GM19238 (cell line): ENCODE data around the gene ARMC5.
"Not testable (repeated sequence)": the region's sequence is repeated elsewhere in the genome, so short reads cannot be mapped to it uniquely, and the experiment has no call there.

Source experiments
- DNase-seq: peaks from one replicate; pipeline ENCODE4 v3.0.0; 2011; ENCODE audit warnings: low spot score; ENCODE audit not compliant: insufficient read length

Gene ARMC5

DNA sequence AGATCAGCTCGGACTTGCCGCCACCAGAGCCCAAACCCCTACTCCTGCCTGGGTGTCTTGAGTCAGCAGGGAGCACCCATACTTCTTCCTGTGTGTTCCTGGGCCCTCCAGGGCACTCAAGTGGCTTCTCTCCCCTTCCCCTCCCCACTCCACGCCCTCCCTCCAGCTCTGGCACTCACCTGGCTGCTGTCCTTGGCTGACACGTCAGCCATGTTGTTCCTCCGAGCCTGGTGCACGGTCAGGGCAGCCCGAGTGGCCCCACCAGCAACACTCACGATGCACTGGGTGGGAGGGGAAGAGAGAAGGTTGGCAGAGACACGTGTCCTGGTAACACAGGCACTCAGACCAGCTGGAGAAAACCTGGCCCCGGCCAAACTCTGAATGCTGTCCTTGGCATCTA, 37.4 kb downstream of the ARMC5 start:
- DNase-seq: no peak

- DNase-seq: no peak
These were observed 39.2 kb downstream of the ARMC5 start for GRCh38 chr16:31498493-31498892.

DNA sequence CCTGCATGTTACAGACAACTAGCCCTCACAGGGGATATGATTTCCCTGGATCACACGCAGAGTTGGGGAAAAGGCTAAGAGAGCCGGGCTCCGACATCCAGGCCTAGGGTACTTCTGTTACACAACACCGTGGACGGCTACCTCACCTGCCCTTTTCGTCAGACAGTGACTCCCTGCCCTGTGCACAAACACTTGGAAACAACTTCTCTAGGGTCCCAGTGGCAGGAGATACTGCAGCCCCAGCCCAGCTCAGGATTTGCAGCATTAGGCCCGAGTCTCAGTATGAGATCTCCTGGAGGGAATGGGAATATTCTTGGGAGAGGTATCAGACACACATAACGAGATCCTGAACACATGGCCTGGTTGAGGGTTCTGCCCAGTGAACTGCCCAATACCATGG, 40.6 kb downstream of the ARMC5 start:
- no peak for DNase-seq

DNA sequence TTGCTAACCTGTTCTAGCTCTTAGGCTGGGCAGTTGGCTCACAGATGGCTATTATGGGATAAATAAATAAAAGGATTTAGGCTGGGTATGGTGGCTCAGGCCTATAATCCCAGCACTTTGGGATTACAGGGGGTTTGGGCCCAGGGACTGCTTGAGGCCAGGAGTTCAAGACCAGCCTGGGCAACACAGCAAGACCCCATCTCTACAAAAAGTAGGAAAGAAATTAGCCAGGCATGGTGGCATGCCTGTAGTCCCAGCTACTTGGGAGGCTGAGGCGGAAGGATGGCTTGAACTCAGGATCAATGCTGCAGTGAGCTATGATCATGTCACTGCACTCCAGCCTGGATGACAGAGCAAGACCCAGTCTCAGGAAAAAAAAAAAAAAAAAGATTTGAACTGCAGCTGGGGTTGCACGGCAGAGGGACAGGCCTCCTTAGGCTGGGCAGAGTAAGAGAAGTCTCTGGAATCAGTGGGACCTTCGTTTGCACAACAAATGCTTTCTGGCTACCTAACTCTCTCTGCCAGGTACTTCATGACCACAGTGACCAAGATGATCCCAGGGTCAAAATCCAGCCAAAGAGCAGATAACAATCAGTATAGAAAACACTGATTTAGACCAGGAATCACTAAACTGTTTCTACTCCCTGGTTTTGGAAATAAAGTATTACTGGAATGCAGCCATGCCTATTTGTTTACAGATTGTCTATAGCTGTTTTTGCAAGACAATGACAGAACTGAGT, 42.1 kb downstream of the ARMC5 start:
- no peak for DNase-seq

- DNase-seq: no peak
These were observed 42.7 kb downstream of the ARMC5 start for GRCh38 chr16:31501966-31502348.

DNA sequence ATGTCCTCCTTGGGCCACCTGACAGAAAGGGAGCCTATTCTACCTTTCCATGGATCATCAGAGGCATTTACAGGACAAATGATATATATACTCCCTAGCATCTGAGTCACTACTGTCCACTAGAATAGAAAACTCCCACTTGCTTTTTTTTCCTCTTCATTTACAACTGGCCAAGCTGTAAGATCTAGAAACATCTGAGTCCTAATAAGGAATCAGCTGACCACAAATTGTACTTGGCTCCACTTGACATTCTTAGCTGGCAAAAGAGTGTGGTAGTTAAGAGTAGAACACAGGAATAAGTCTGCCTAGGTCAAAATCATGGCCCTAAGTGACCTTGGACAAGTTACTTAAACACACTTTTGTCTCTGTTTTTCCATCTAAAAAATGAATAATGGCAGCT, 43.7 kb downstream of the ARMC5 start:
- no peak for DNase-seq

DNA sequence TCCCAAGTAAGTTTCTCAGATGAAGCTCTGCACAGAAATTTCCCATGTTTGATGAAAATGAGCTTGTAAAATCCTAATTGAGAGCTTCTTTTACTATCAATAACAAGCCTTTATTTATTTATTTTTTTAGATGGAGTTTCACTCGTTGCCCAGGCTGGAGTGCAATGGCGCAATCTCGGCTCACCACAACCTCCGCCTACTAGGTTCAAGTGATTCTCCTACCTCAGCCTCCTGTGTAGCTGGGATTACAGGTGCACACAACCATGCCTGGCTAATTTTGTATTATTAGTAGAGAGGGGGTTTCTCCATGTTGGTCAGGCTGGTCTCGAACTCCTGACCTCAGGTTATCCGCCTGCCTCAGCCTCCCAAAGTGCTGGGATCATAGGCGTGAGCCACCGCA, 44.3 kb downstream of the ARMC5 start:
- not testable (repeated sequence) for DNase-seq

GRCh38 chr16:31504159-31504558, 44.9 kb downstream of the ARMC5 start:
- DNase-seq: no peak

DNA sequence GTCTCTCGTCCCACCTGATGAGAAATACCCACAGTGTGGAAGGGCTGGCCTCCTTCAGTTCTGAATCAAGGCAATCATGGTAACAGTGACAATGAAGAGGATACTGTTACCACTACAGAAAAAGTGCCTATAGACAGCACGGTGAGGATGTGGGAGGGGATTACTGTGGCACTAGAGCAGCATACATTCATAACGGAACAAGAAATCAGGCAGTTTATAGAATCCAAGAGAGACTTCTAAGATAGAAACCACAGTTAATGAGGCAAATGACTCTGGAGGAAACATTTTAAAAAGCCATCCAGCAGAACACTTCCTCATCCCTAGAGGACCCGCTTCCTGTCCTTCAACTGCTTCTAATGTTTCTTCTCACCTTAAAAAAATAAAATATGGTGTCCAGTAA, 46.2 kb downstream of the ARMC5 start:
- DNase-seq: no peak

DNA sequence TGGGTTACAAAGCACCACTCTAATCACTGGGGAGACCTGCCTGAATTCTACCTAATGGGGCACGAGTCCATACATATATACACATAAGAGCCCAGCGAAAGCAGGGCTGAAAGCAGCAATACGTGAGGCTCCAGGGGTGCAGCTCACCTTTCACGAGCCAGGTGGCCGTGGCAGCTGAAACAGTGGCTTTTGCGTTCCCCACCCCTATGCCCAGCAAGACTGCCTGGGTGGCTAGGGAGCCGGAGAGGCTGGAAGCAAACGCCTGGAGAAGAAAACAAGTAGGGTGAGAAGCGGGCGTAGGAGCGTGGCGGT, 48.3 kb downstream of the ARMC5 start:
- DNase-seq: no peak

DNA sequence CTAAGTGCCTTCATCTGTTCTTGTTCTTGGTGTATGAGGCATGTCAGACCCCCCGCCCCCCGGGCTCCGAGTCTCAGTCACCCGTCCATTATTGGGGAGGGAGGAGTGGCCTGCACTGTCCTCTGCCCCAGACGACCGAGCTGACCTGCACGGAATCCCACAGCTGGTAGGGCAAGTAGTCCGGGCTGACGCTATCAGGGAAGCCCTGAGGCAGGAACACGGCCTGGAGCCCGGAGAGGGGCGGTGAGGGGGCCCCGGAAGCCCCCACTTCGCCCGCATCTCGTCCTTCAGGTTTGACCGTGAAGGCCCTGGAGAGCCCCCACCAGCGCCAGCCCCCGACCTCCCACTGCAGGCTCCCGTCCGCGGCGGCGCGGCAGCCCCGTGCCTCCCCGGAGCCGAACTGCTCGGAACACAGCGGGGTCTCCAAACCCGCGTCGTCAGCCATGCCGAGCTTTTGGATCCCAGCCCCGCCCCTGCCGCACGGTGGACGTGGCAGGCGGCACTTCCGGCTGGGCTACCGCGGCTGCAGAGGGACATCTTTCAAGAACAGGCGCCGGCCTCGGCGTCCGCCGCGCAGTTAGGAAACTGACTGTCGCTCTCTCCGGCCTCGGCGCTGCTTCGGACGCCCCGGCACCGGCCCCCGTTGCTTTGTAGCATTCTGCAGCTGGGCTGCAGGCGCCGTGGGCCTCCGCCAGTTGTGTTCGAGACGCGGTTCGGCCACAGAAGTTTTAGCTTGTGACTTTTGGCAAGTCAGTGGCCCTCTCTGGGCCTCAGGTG, 48.8 kb downstream of the ARMC5 start, which contains the start of gene RUSF1:
TSS of gene RUSF1 (minus strand) at position 463 of the 777 bp plus-strand sequence. CDS start at position 445, 18 bp downstream.
- DNase-seq: peak; percentile 74

GRCh38 chr16:31508706-31509195, 49.5 kb downstream of the ARMC5 start:
- no peak for DNase-seq

- DNase-seq: no peak
These were observed 53.8 kb downstream of the ARMC5 start for GRCh38 chr16:31513126-31513525.

GRCh38 chr16:31513884-31514283, 54.6 kb downstream of the ARMC5 start:
- DNase-seq: no peak
